ENCODE results near the gene C18orf63.

GRCh38 chr18:74402806-74403433 lies 87.3 kb downstream of the C18orf63 start:
- TF ChIP-seq EZH2 (IDR thresholded peaks at IDR 0.05; ENCODE audit: low read length, unreplicated experiment) (no peak), CTCF (conservative IDR thresholded peaks at IDR 0.05; ENCODE audit: low read depth, low read length) (no peak)

Data from PC-3 (cell line).